Activated CD4-positive, alpha-beta T cell treated with anti-CD3 and anti-CD28 coated beads, Interleukin-10, Interleukin-2, amounts not matched to agents 100 ng/mL and 50 ng/mL, durations not matched to agents 16 hours and 8 hours (primary cell): ENCODE measurements around the gene GLYR1.

ENCODE experiments used
- DNase-seq: peaks from one replicate; pipeline ENCODE4 v3.0.0-alpha.2; 2020

Gene GLYR1

GRCh38 chr16:4803401-4803844 lies 43.7 kb downstream of the GLYR1 start:
- DNase-seq: no peak

GRCh38 chr16:4802659-4803287 lies 44.3 kb downstream of the GLYR1 start:
- peak; percentile 92 for DNase-seq

GRCh38 chr16:4801962-4802658 lies 45.0 kb downstream of the GLYR1 start, which contains the start of gene ROGDI:
Gene ROGDI (minus strand): TSS chr16:4802633. CDS start chr16:4802571, 62 bp downstream.
- peak; percentile 78 for DNase-seq

GRCh38 chr16:4801051-4801961 lies 45.8 kb downstream of the GLYR1 start:
- DNase-seq: no peak

GRCh38 chr16:4800290-4801041 lies 46.6 kb downstream of the GLYR1 start:
- DNase-seq: no peak

GRCh38 chr16:4799171-4799855 lies 47.8 kb downstream of the GLYR1 start:
- DNase-seq: no peak

- no peak for DNase-seq
Measured at GRCh38 chr16:4798456-4798855, 48.6 kb downstream of the GLYR1 start.

- no peak for DNase-seq
Measured at GRCh38 chr16:4797805-4798252, 49.3 kb downstream of the GLYR1 start.

GRCh38 chr16:4796982-4797804 lies 49.9 kb downstream of the GLYR1 start:
- no peak for DNase-seq

GRCh38 chr16:4795828-4796572 lies 51.1 kb downstream of the GLYR1 start:
- DNase-seq: no peak

- DNase-seq: no peak
Measured at GRCh38 chr16:4795181-4795827, 51.8 kb downstream of the GLYR1 start, which contains the start of gene SMIM22. Gene SMIM22 (plus strand): TSS chr16:4795369. CDS start chr16:4795735, 366 bp downstream.

- DNase-seq: no peak
Measured at GRCh38 chr16:4792951-4793513, 54.1 kb downstream of the GLYR1 start.

GRCh38 chr16:4790871-4791270 lies 56.2 kb downstream of the GLYR1 start:
- no peak for DNase-seq

- no peak for DNase-seq
Measured at GRCh38 chr16:4790261-4790660, 56.8 kb downstream of the GLYR1 start.

GRCh38 chr16:4788910-4789309 lies 58.2 kb downstream of the GLYR1 start:
- DNase-seq: no peak

- DNase-seq: no peak
Measured at GRCh38 chr16:4788489-4788889, 58.6 kb downstream of the GLYR1 start.

GRCh38 chr16:4787627-4788482 lies 59.2 kb downstream of the GLYR1 start, which contains the start of gene SEPTIN12:
Gene SEPTIN12 (minus strand): TSS chr16:4788345. CDS start chr16:4787645, 700 bp downstream.
- DNase-seq: no peak

GRCh38 chr16:4787068-4787467 lies 60.0 kb downstream of the GLYR1 start:
- no peak for DNase-seq
